ENCODE results near the gene COL11A1. TPM values are rescaled to one million over a fixed set of nuclear protein-coding genes. Genes with fewer than 3 reads are reported as not detected.
A peak's percentile ranks its signal among the peaks of the same experiment; 100 is the strongest.
"Not testable (repeated sequence)": the region's sequence is repeated elsewhere in the genome, so short reads cannot be mapped to it uniquely, and the experiment has no call there.

Gene COL11A1
- total RNA-seq, 1 experiment from 2014 or later = 1,111 TPM

DNA sequence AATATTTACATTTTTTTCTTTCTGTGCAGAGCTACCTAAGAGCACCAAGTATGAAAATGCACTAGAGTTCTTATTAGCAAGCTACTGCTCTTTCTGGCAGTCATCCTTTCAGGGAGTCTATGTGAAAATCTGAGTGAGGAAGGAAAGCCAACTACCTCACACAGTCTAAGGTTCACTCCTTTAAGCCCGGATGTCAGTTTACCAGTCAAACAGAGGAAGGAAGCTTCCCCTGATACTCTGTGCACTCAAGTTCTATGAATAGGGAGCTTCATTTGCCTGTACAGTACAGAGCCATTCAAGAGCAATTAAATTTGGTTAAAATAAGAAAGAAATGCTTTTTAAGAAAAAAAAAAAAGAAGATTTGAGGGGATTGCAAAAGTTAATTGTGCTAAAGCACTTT is 6.9 kb downstream of the COL11A1 start:
- DNase-seq (ENCODE audit: low spot score) = no peak
- in situ Hi-C loops (cut with HindIII; ENCODE audit: low sequenced_read_pairs) = loop anchor here (25.0 kb wide), 1 partner anchor 361 kb away; no protein-coding TSS in a partner anchor

DNA sequence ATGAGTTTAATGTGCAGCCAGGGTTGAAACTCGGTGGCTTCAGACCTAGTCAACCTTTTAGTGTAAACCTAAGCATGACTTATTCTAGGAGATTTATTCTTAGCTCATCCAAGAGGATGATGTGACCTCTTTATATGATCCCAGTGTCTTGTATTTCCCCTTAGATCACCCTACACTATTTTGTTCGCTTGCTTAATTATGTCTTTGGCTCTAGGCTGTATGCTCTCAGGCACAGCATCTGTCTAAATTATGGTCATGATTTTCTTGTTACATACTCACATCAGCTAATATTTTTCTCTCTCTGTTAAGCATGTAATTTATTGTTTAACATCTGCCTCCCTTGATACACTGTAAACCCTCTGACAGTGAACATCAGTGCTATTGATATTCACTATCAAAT is 19.1 kb downstream of the COL11A1 start:
- in situ Hi-C loops (cut with HindIII; ENCODE audit: low sequenced_read_pairs) = no loop called here
- no peak for DNase-seq (ENCODE audit: low spot score)

DNA sequence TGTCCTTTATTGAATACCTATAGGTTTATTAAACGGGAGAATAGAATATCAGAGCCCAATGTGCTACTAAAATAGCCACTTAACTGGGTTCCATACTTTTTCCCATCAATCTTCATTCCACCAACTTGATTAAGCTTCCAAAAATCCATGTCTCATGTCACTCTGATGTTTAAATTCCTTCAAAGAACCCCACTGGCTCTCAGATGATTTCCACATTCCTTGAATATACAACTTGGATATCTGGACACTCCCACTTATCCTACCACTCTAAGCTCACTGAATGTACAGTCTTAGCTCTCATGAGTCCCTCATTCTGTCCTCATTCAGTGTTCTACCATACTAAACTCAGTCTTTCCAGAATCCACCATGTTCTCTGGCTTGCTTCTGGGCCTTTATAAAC is 21.1 kb downstream of the COL11A1 start:
- in situ Hi-C loops (cut with HindIII; ENCODE audit: low sequenced_read_pairs) = no loop called here
- DNase-seq (ENCODE audit: low spot score) = no peak

DNA sequence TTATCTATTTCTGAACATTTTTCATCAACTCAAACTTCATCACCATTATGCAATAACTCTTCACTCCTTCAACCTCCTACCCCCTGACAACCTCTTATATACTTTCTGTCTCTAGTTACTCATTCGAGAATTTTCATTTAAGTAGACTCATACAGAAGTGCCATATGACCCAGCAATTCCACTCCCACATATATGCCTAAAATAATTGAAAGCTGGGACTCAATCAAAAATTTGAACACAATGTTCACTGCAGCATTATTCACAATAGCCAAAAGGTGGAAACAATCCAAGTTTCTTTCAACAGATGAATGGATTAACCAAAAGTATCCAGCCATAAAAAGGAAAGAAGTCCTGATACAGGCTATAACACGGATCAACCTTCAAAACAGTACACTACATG is 24.1 kb downstream of the COL11A1 start:
- no peak for DNase-seq (ENCODE audit: low spot score)
- in situ Hi-C loops (cut with HindIII; ENCODE audit: low sequenced_read_pairs) = no loop called here

DNA sequence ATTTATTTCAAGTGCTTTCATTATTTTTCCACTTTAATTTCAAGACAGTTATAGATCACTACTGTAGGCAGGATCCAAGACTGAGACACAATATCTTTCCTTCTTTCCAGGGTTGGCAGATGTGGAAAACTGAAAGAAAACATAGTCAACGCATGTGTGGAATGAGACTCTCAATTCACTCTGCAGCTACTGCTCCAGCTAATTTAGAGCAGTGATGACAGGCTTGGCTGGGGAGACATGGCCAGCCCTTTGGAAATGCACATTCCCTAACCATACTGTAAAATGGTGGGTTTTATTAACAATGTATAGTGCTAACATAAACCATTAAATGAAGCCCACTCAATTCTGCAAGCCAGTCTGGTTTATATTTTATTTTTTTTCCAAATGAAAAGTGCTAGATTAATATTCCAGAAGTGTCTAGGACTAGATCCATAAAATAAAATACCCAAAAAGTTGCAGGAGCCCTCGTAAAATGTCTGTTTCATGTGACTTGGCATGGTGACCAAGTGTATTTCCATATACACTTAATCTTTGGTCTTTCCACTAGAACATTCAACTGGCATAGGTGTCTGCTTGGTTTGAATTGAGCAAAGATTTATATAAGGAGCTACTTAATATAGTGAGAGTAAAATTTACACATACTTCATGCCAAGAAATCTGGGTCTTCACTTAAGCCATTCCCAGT is 32.9 kb downstream of the COL11A1 start:
- in situ Hi-C loops (cut with HindIII; ENCODE audit: low sequenced_read_pairs) = no loop called here

DNA sequence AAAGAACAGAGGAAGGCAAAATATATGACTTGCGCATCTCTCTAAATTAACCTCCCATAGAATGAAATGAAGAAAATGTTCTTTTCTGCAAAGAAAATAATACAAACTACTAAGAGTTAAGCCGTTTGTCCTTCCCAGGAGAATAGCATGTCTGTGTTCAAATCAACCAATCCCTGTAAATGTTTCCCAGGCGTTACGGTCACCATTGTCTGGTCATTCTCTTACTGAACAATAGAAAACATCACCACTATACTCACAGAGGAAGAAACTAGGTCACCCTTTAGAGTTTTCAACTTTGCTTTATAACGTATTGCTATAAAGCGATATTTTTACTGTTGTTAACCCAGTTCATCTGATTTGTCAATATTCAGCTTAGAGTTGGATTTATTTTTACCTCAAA is 34.1 kb downstream of the COL11A1 start:
- in situ Hi-C loops (cut with HindIII; ENCODE audit: low sequenced_read_pairs) = no loop called here
- no peak for DNase-seq (ENCODE audit: low spot score)

More for the DNA sequence above, 32.9 kb downstream of the COL11A1 start:
- peak; percentile 16 for DNase-seq (ENCODE audit: low spot score)

GRCh38 chr1:103069201-103069600 is 39.1 kb downstream of the COL11A1 start:
- in situ Hi-C loops (cut with HindIII; ENCODE audit: low sequenced_read_pairs) = no loop called here
- no peak for DNase-seq (ENCODE audit: low spot score)

DNA sequence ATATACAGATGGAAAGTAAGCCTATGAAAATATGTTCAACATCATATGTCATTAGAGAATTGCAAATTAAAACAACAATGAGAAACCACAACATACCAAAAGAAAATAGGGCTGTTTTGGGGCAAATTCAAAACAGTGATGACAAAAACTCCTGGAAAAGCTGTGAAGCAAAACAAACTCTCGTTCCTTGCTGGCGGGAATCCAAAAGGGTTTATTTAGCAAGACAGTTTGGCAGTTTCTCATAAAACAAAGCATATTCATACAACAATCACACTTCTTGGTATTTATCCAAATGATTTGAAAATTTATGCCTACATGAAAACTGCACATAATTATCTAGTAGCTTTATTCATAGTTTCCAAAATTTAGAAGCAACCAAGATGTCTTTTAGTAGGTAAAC is 44.4 kb downstream of the COL11A1 start:
- no peak for DNase-seq (ENCODE audit: low spot score)
- in situ Hi-C loops (cut with HindIII; ENCODE audit: low sequenced_read_pairs) = no loop called here

DNA sequence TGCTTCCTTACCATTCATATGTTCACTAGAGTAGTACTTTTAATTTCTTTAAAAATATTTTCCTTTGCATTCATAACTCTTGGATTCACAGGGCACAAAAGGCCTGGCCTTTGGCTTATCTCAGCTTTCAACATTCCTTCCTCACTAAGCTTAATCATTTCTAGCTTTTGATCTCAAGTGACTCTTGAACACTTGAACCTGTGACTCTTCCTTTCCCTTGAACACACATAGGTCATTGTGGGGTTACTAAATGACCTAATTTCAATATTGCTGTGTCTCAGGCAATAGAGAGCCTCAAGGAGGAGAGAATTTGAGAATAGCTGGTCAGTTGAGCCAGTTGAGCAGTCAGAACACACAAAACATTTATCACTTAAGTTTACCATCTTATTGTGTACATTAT is 49.9 kb downstream of the COL11A1 start:
- no peak for DNase-seq (ENCODE audit: low spot score)
- in situ Hi-C loops (cut with HindIII; ENCODE audit: low sequenced_read_pairs) = no loop called here

GRCh38 chr1:103056423-103056822 is 51.9 kb downstream of the COL11A1 start:
- in situ Hi-C loops (cut with HindIII; ENCODE audit: low sequenced_read_pairs) = no loop called here
- DNase-seq (ENCODE audit: low spot score) = no peak

- in situ Hi-C loops (cut with HindIII; ENCODE audit: low sequenced_read_pairs); DNase-seq (ENCODE audit: low spot score): not testable (repeated sequence)
Observed at GRCh38 chr1:103028110-103028509, 80.2 kb downstream of the COL11A1 start.

GRCh38 chr1:103025858-103026409 is 82.4 kb downstream of the COL11A1 start:
- in situ Hi-C loops (cut with HindIII; ENCODE audit: low sequenced_read_pairs) = no loop called here

GRCh38 chr1:103024051-103024450 is 84.3 kb downstream of the COL11A1 start:
- DNase-seq (ENCODE audit: low spot score) = no peak
- in situ Hi-C loops (cut with HindIII; ENCODE audit: low sequenced_read_pairs) = no loop called here

More at GRCh38 chr1:103025858-103026409, 82.4 kb downstream of the COL11A1 start:
- no peak for DNase-seq (ENCODE audit: low spot score)

DNA sequence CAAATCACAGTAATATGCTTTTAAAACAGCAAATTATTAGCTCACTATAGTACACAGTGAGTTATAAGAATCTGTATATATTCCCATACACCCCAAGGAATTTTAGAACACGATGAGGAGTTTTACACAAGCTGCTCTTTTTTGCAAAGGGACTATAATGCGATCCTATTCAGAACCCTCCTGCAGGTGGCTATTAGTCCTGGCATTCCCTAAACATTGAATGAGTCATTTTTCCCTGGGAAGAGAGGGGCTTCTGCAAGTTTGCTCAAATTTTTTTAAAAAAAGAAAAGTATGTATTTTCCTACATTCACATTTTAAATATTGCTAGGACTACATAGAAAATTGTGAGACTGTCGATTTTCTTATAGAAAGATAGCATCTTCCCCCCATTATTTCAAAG is 106.3 kb downstream of the COL11A1 start:
- in situ Hi-C loops (cut with HindIII; ENCODE audit: low sequenced_read_pairs) = no loop called here
- DNase-seq (ENCODE audit: low spot score) = no peak

DNA sequence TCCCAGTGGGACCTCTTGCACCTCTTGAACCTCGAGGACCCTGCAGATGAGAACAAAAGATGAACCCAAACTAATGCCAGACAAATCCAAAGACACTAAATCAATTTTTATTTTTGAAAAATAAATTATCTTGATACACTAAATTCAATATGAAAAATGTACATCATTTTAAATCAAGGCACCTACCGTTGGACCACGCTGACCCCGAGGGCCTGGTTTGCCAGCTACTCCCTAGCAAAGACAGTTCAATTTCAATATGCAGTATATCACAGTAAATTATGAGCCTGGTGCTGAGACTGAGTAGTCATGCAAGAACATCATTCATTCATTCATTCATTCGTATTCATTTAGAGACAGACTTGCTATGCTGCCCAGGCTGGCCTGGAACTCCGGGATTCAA is 129.4 kb downstream of the COL11A1 start:
- in situ Hi-C loops (cut with HindIII; ENCODE audit: low sequenced_read_pairs) = no loop called here
- DNase-seq (ENCODE audit: low spot score) = no peak

GRCh38 chr1:102977292-102977691 is 131.0 kb downstream of the COL11A1 start:
- in situ Hi-C loops (cut with HindIII; ENCODE audit: low sequenced_read_pairs) = no loop called here
- DNase-seq (ENCODE audit: low spot score) = no peak

- in situ Hi-C loops (cut with HindIII; ENCODE audit: low sequenced_read_pairs) = no loop called here
- peak; percentile 15 for DNase-seq (ENCODE audit: low spot score)
Observed at GRCh38 chr1:102970496-102971078, 137.7 kb downstream of the COL11A1 start.

DNA sequence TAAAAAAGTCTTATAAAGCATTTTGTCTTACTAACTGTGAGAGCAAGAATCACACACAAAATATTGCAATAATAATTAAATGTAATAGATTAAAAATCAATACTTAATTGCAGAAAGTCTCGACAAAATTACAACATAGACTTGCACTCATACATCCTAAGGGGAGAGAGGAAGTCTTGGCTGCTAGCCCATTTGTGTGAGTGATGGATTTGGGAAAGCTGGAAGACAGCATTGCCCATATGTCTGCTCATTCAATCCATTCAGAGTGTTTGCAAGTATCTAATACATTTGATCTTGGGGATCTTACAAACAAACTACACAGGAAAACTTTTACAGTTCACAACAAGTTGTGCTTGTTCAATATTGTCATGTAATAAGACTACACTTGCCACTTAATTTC is 140.5 kb downstream of the COL11A1 start:
- in situ Hi-C loops (cut with HindIII; ENCODE audit: low sequenced_read_pairs) = no loop called here
- no peak for DNase-seq (ENCODE audit: low spot score)

DNA sequence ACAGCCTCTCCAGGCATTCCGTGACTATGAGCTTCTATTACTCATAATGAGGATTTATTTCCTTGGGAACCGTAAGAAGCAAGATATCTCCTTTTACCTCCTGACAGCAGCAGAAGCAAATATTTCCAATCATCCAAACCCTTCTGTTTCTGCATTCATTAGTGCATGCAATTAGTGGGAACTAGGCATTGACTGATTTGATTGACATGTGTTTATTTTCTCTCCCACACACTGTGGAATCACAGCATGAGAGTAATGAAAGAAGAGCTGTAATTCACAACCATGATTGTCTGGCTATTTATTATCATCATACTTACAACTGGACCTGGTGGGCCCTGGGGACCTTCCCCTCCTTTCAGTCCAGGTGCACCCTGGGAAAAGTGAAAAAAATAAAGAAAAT is 146.8 kb downstream of the COL11A1 start:
- DNase-seq (ENCODE audit: low spot score) = no peak
- in situ Hi-C loops (cut with HindIII; ENCODE audit: low sequenced_read_pairs) = no loop called here

DNA sequence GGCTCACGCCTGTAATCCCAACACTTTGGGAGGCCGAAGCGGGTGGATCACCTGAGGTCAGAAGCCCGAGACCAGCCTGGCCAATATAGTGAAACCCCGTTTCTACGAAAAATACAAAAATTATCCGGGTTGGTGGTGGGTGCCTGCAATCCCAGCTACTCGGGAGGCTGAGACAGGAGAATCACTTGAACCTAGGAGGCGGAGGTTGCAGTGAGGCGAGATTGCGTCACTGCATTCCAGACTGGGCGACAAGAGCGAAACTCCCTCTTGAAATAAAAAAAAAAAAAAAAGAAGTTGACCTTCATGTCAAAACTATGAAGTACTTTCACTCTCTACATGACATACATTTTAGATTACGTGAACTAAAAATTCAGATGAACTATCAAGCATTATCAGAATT is 153.7 kb downstream of the COL11A1 start:
- in situ Hi-C loops (cut with HindIII; ENCODE audit: low sequenced_read_pairs) = no loop called here
- DNase-seq (ENCODE audit: low spot score) = no peak

DNA sequence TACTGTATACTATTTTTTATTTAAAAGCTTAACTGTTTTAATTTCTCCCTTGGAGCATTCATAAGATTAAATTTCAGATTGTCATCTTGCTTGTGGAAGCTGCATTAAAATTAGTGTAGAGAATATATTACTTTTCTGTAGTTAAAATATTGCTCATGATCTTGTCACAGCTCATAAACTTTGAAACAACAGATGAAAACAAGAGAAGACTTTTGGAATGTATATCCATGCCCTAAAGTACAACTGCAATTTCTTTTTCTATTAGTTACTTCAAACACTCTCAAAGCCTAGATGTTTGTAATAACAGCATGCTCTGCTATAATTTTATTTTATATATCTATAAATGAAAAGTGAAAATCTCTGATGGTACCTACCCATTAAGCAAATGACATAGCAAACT is 155.9 kb downstream of the COL11A1 start:
- in situ Hi-C loops (cut with HindIII; ENCODE audit: low sequenced_read_pairs) = no loop called here
- no peak for DNase-seq (ENCODE audit: low spot score)
